ENCODE measurements around the gene RTF1. TPM values are rescaled to one million over a fixed set of nuclear protein-coding genes. Genes with fewer than 3 reads are reported as not detected.
A peak's percentile ranks its signal among the peaks of the same experiment; 100 is the strongest.
"Not testable (repeated sequence)": the region's sequence is repeated elsewhere in the genome, so short reads cannot be mapped to it uniquely, and the experiment has no call there.

The RTF1 gene
- total and polyA plus RNA-seq, 5 donors from 2014 or later = 14.8 to 51.5 (median 21.0) TPM

DNA sequence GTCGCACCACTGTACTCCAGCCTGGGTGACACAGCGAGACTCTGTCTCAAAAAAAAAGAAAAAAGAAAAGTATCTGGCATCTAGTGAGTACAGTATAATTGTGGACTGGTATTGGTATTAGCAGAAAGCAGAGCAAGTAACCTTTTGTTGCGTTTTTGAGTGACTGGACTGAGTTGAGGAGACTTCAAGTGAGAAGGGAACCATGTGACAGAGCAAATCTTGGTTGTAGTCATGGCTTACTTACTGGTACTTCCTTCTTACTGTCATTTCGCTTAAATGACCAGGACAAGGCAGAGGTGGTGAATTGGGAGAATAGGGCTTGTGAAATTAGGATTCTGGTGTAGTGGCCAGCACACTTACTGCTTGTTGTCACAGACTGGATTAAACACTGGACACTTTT is 20.6 kb downstream of the RTF1 start:
- Histone ChIP-seq H3K27me3 (ENCODE audit: control insufficient read depth, insufficient read depth, low read length) (no peaks in the 10 kb centered on the region), H3K4me3 (ENCODE audit: low read depth, low read length) (no peak overlapping the region), H3K4me1 (ENCODE audit: control insufficient read depth, insufficient read depth, low read length, poor library complexity, severe bottlenecking) (peaks cover 10% of the 10 kb centered on the region), H3K36me3 (ENCODE audit: control insufficient read depth, insufficient read depth, low read length) (peaks cover 19% of the 10 kb centered on the region), H3K9me3 (ENCODE audit: control insufficient read depth in 2 of 2, low read length in 2 of 2) (no peaks in the 10 kb centered on the region), H3K27ac (ENCODE audit: insufficient read depth, low read length, poor library complexity, severe bottlenecking) (no peak overlapping the region)
- peaks cover 17% of the 10 kb centered on the region for H3K36me3 Mint-ChIP-seq
- H3K9me3 Mint-ChIP-seq = no peaks in the 10 kb centered on the region
- peaks cover 10 to 20% (median 17%) of the 10 kb centered on the region in 4 donors for H3K4me1 Mint-ChIP-seq
- H3K27me3 Mint-ChIP-seq = no peaks in the 10 kb centered on the region
- no peak for DNase-seq
- no peak overlapping the region for H3K4me3 Mint-ChIP-seq
- no peak for ATAC-seq (ENCODE audit: low read depth in 2 of 2)
- peak overlapping the region in 2 of 3 donors; percentile 46 to 72 for H3K27ac Mint-ChIP-seq

- Histone ChIP-seq H3K4me1 (ENCODE audit: control insufficient read depth, insufficient read depth, low read length, poor library complexity, severe bottlenecking) (peaks cover 14% of the 10 kb centered on the region), H3K27me3 (ENCODE audit: control insufficient read depth, insufficient read depth, low read length) (no peaks in the 10 kb centered on the region), H3K9me3 (ENCODE audit: control insufficient read depth in 2 of 2, low read length in 2 of 2) (no peaks in the 10 kb centered on the region), H3K4me3 (ENCODE audit: low read depth, low read length) (no peak overlapping the region), H3K27ac (ENCODE audit: insufficient read depth, low read length, poor library complexity, severe bottlenecking) (no peak overlapping the region), H3K36me3 (ENCODE audit: control insufficient read depth, insufficient read depth, low read length) (peaks cover 19% of the 10 kb centered on the region)
- ATAC-seq (ENCODE audit: low read depth in 2 of 2) (no peak), DNase-seq (no peak)
- Mint-ChIP-seq H3K4me1 (peaks cover 15 to 24% (median 21%) of the 10 kb centered on the region in 4 donors), H3K27ac (no peak overlapping the region), H3K36me3 (peaks cover 17% of the 10 kb centered on the region), H3K4me3 (no peak overlapping the region), H3K27me3 (no peaks in the 10 kb centered on the region), H3K9me3 (no peaks in the 10 kb centered on the region)
Measured at GRCh38 chr15:41438206-41438605, 21.3 kb downstream of the RTF1 start.

DNA sequence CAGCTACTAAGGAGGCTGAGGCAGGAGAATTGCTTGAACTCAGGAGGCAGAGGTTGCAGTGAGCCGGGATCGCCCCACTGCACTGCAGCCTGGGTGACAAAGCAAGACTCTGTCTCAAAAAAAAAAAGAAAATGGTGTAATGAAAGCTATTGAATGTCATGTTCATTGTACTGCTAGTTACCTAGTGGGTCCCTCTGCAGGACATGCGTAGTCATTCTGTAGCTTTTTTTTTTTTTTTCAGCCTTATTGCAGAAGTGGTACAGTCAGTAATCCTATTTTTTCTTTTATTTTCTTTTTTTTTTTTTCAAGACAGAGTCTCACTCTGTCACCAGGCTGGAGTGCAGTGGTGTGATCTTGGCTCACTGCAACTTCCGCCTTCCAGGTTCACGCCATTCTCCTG is 21.9 kb downstream of the RTF1 start:
- peaks cover 19% of the 10 kb centered on the region for H3K36me3 ChIP-seq (ENCODE audit: control insufficient read depth, insufficient read depth, low read length)
- Mint-ChIP-seq H3K4me1 (peaks cover 17 to 27% (median 23%) of the 10 kb centered on the region in 4 donors), H3K36me3 (peaks cover 17% of the 10 kb centered on the region)
- not testable (repeated sequence) for ATAC-seq (ENCODE audit: low read depth in 2 of 2); H3K27me3 Mint-ChIP-seq; H3K4me3 Mint-ChIP-seq; H3K27ac Mint-ChIP-seq; H3K27ac ChIP-seq (ENCODE audit: insufficient read depth, low read length, poor library complexity, severe bottlenecking); H3K9me3 Mint-ChIP-seq; H3K27me3 ChIP-seq (ENCODE audit: control insufficient read depth, insufficient read depth, low read length); H3K4me3 ChIP-seq (ENCODE audit: low read depth, low read length); H3K9me3 ChIP-seq (ENCODE audit: control insufficient read depth in 2 of 2, low read length in 2 of 2)
- peak in 1 of 3 donors; percentile 13 for DNase-seq
- peaks cover 16% of the 10 kb centered on the region for H3K4me1 ChIP-seq (ENCODE audit: control insufficient read depth, insufficient read depth, low read length, poor library complexity, severe bottlenecking)

- Mint-ChIP-seq H3K4me1 (peaks cover 11 to 21% (median 18%) of the 10 kb centered on the region in 4 donors), H3K4me3 (peak overlapping the region in 1 of 4 donors; percentile 3), H3K9me3 (no peaks in the 10 kb centered on the region), H3K27me3 (no peaks in the 10 kb centered on the region), H3K36me3 (peaks cover 16% of the 10 kb centered on the region), H3K27ac (peak overlapping the region in 1 of 3 donors; percentile 6)
- no peak overlapping the region for H3K4me3 ChIP-seq (ENCODE audit: low read depth, low read length)
- H3K4me1 ChIP-seq (ENCODE audit: control insufficient read depth, insufficient read depth, low read length, poor library complexity, severe bottlenecking) = peaks cover 6% of the 10 kb centered on the region
- DNase-seq (peak in 1 of 3 donors; percentile 65), ATAC-seq (ENCODE audit: low read depth in 2 of 2) (no peak)
- H3K27ac ChIP-seq (ENCODE audit: insufficient read depth, low read length, poor library complexity, severe bottlenecking) = no peak overlapping the region
- no peaks in the 10 kb centered on the region for H3K27me3 ChIP-seq (ENCODE audit: control insufficient read depth, insufficient read depth, low read length)
- H3K9me3 ChIP-seq (ENCODE audit: control insufficient read depth in 2 of 2, low read length in 2 of 2) = no peaks in the 10 kb centered on the region
- peaks cover 15% of the 10 kb centered on the region for H3K36me3 ChIP-seq (ENCODE audit: control insufficient read depth, insufficient read depth, low read length)
Measured at GRCh38 chr15:41443275-41443674, 26.4 kb downstream of the RTF1 start.

DNA sequence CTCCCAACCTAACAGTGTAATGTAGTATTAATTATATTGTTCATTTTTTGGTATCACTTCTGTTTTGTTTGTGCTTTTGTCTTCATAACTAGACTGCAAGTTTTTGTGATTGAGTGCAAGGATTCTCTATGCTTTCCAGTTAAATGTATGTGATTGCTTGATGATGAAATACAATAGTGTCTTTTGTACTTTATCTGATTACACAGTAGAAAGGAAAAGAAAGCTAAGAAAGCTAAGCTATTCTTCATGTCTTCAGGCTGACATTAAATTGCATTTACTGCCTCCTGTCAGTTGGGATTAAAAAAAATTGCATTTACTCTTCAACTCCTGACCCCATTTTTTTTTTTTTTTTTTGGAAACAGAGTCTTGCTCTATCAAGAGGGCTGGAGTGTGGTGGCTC is 28.5 kb downstream of the RTF1 start:
- no peaks in the 10 kb centered on the region for H3K9me3 Mint-ChIP-seq
- no peak for DNase-seq
- H3K4me1 Mint-ChIP-seq = peaks cover 11 to 22% (median 17%) of the 10 kb centered on the region in 4 donors
- no peaks in the 10 kb centered on the region for H3K27me3 Mint-ChIP-seq
- Histone ChIP-seq H3K9me3 (ENCODE audit: control insufficient read depth in 2 of 2, low read length in 2 of 2) (no peaks in the 10 kb centered on the region), H3K4me1 (ENCODE audit: control insufficient read depth, insufficient read depth, low read length, poor library complexity, severe bottlenecking) (peaks cover 6% of the 10 kb centered on the region), H3K27me3 (ENCODE audit: control insufficient read depth, insufficient read depth, low read length) (no peaks in the 10 kb centered on the region), H3K36me3 (ENCODE audit: control insufficient read depth, insufficient read depth, low read length) (peaks cover 6% of the 10 kb centered on the region), H3K4me3 (ENCODE audit: low read depth, low read length) (no peak overlapping the region), H3K27ac (ENCODE audit: insufficient read depth, low read length, poor library complexity, severe bottlenecking) (no peak overlapping the region)
- peaks cover 15% of the 10 kb centered on the region for H3K36me3 Mint-ChIP-seq
- ATAC-seq (ENCODE audit: low read depth in 2 of 2) = no peak
- no peak overlapping the region for H3K4me3 Mint-ChIP-seq
- H3K27ac Mint-ChIP-seq = no peak overlapping the region

- H3K4me1 Mint-ChIP-seq = peaks cover 0 to 14% (median 6%) of the 10 kb centered on the region in 4 donors
- H3K27me3 Mint-ChIP-seq = no peaks in the 10 kb centered on the region
- no peak for DNase-seq
- peak overlapping the region in 1 of 3 donors; percentile 68 for H3K27ac Mint-ChIP-seq
- Histone ChIP-seq H3K36me3 (ENCODE audit: control insufficient read depth, insufficient read depth, low read length) (peaks cover 55% of the 10 kb centered on the region), H3K27ac (ENCODE audit: insufficient read depth, low read length, poor library complexity, severe bottlenecking) (no peak overlapping the region), H3K27me3 (ENCODE audit: control insufficient read depth, insufficient read depth, low read length) (no peaks in the 10 kb centered on the region), H3K4me3 (ENCODE audit: low read depth, low read length) (no peak overlapping the region), H3K4me1 (ENCODE audit: control insufficient read depth, insufficient read depth, low read length, poor library complexity, severe bottlenecking) (no peaks in the 10 kb centered on the region), H3K9me3 (ENCODE audit: control insufficient read depth in 2 of 2, low read length in 2 of 2) (no peaks in the 10 kb centered on the region)
- peaks cover 39% of the 10 kb centered on the region for H3K36me3 Mint-ChIP-seq
- H3K4me3 Mint-ChIP-seq = no peak overlapping the region
- no peak for ATAC-seq (ENCODE audit: low read depth in 2 of 2)
- H3K9me3 Mint-ChIP-seq = no peaks in the 10 kb centered on the region
Measured at GRCh38 chr15:41462084-41462795, 45.3 kb downstream of the RTF1 start.

DNA sequence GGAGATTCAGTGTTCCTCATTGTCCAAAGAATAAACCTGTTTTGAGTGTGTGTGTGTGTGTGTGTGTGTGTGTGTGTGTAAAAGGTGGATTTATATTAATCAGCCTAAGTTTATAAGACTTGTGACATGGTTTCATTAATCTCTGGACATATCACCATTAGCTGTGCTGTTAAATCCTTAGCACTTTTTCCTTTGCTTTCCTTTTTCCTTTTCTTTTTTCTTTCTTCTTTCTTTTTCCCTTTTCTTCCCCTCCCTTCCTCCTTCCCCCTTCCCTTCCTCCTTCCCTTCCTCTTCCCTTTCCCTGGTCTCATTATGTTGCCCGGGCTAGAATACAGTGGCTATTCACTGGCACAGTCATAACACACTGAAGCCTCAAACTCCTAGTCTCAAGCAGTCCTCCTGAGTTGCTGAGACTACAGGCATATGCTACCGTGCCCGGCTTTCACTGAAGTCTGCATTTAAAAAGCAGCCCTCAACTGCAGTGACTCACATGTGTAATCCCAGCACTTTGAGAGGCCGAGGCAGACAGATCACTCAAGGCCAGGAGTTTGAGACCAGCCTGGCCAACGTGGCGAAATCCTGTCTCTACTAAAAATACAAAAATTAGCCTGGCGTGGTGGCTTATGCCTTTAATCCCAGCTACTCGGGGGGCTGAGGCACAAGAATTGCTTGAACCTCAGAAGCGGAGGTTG is 48.1 kb downstream of the RTF1 start:
- H3K4me1 ChIP-seq (ENCODE audit: control insufficient read depth, insufficient read depth, low read length, poor library complexity, severe bottlenecking) = no peaks in the 10 kb centered on the region
- ATAC-seq (ENCODE audit: low read depth in 2 of 2) (no peak), DNase-seq (no peak)
- no peaks in the 10 kb centered on the region for H3K9me3 ChIP-seq (ENCODE audit: control insufficient read depth in 2 of 2, low read length in 2 of 2)
- H3K36me3 ChIP-seq (ENCODE audit: control insufficient read depth, insufficient read depth, low read length) = peaks cover 54% of the 10 kb centered on the region
- H3K27ac ChIP-seq (ENCODE audit: insufficient read depth, low read length, poor library complexity, severe bottlenecking) = no peak overlapping the region
- Mint-ChIP-seq H3K9me3 (no peaks in the 10 kb centered on the region), H3K4me3 (no peak overlapping the region), H3K27me3 (no peaks in the 10 kb centered on the region), H3K4me1 (peaks cover 3 to 14% (median 7%) of the 10 kb centered on the region in 4 donors), H3K36me3 (peaks cover 30% of the 10 kb centered on the region), H3K27ac (no peak overlapping the region)
- no peaks in the 10 kb centered on the region for H3K27me3 ChIP-seq (ENCODE audit: control insufficient read depth, insufficient read depth, low read length)
- H3K4me3 ChIP-seq (ENCODE audit: low read depth, low read length) = no peak overlapping the region
